ENCODE results near the gene UNC93B1.

Gene UNC93B1

GRCh38 chr11:68028802-68029545 is 25.1 kb upstream of the UNC93B1 start:
- H3K36me3 ChIP-seq (ENCODE audit: insufficient read depth, low read length): peaks cover 40% of the 10 kb centered on the region

GRCh38 chr11:68027667-68028066 is 23.8 kb upstream of the UNC93B1 start:
- peak overlapping the region; percentile 78 for H3K9ac ChIP-seq (ENCODE audit: low read depth, low read length)
- no peaks in the 10 kb centered on the region for H3K27me3 ChIP-seq (ENCODE audit: control insufficient read depth, insufficient read depth, low read length)
- H3K36me3 ChIP-seq (ENCODE audit: insufficient read depth, low read length): peaks cover 33% of the 10 kb centered on the region
- H3K4me3 ChIP-seq (ENCODE audit: low read length): peak overlapping the region; percentile 34
- H3K4me1 ChIP-seq (ENCODE audit: control insufficient read depth, insufficient read depth, low read length): peaks cover 47% of the 10 kb centered on the region
- H3K9me3 ChIP-seq (replicated peaks; ENCODE audit: low read length): no peaks in the 10 kb centered on the region
- peak overlapping the region; percentile 66 for H3K4me2 ChIP-seq (ENCODE audit: low read length)

More at GRCh38 chr11:68028802-68029545, 25.1 kb upstream of the UNC93B1 start:
- H3K9me3 ChIP-seq (replicated peaks; ENCODE audit: low read length): no peaks in the 10 kb centered on the region
- H3K9ac ChIP-seq (ENCODE audit: low read depth, low read length): peak overlapping the region; percentile 80
- no peaks in the 10 kb centered on the region for H3K27me3 ChIP-seq (ENCODE audit: control insufficient read depth, insufficient read depth, low read length)
- H3K4me1 ChIP-seq (ENCODE audit: control insufficient read depth, insufficient read depth, low read length): peaks cover 52% of the 10 kb centered on the region
- H3K4me3 ChIP-seq (ENCODE audit: low read length): peak overlapping the region; percentile 77
- peak overlapping the region; percentile 94 for H3K4me2 ChIP-seq (ENCODE audit: low read length)

GRCh38 chr11:68026391-68027105 is 22.7 kb upstream of the UNC93B1 start:
- Histone ChIP-seq H3K9me3 (replicated peaks; ENCODE audit: low read length) (no peaks in the 10 kb centered on the region), H3K9ac (ENCODE audit: low read depth, low read length) (peak overlapping the region; percentile 78), H3K4me2 (ENCODE audit: low read length) (no peak overlapping the region), H3K36me3 (ENCODE audit: insufficient read depth, low read length) (peaks cover 28% of the 10 kb centered on the region), H3K27me3 (ENCODE audit: control insufficient read depth, insufficient read depth, low read length) (no peaks in the 10 kb centered on the region), H3K4me1 (ENCODE audit: control insufficient read depth, insufficient read depth, low read length) (peaks cover 38% of the 10 kb centered on the region), H3K4me3 (ENCODE audit: low read length) (no peak overlapping the region)

- Histone ChIP-seq H3K27me3 (ENCODE audit: control insufficient read depth, insufficient read depth, low read length) (no peaks in the 10 kb centered on the region), H3K9me3 (replicated peaks; ENCODE audit: low read length) (no peaks in the 10 kb centered on the region), H3K4me2 (ENCODE audit: low read length) (no peak overlapping the region), H3K9ac (ENCODE audit: low read depth, low read length) (no peak overlapping the region), H3K36me3 (ENCODE audit: insufficient read depth, low read length) (peaks cover 30% of the 10 kb centered on the region), H3K4me1 (ENCODE audit: control insufficient read depth, insufficient read depth, low read length) (peaks cover 46% of the 10 kb centered on the region), H3K4me3 (ENCODE audit: low read length) (no peak overlapping the region)
Observed at GRCh38 chr11:68025047-68025446, 21.1 kb upstream of the UNC93B1 start.

GRCh38 chr11:68024508-68024907 is 20.6 kb upstream of the UNC93B1 start:
- H3K27me3 ChIP-seq (ENCODE audit: control insufficient read depth, insufficient read depth, low read length): no peaks in the 10 kb centered on the region
- peaks cover 45% of the 10 kb centered on the region for H3K4me1 ChIP-seq (ENCODE audit: control insufficient read depth, insufficient read depth, low read length)
- H3K4me2 ChIP-seq (ENCODE audit: low read length): no peak overlapping the region
- no peak overlapping the region for H3K4me3 ChIP-seq (ENCODE audit: low read length)
- peaks cover 30% of the 10 kb centered on the region for H3K36me3 ChIP-seq (ENCODE audit: insufficient read depth, low read length)
- H3K9ac ChIP-seq (ENCODE audit: low read depth, low read length): no peak overlapping the region
- H3K9me3 ChIP-seq (replicated peaks; ENCODE audit: low read length): no peaks in the 10 kb centered on the region

- H3K9ac ChIP-seq (ENCODE audit: low read depth, low read length): no peak overlapping the region
- peaks cover 26% of the 10 kb centered on the region for H3K4me1 ChIP-seq (ENCODE audit: control insufficient read depth, insufficient read depth, low read length)
- peaks cover 30% of the 10 kb centered on the region for H3K36me3 ChIP-seq (ENCODE audit: insufficient read depth, low read length)
Observed at GRCh38 chr11:68022531-68022930, 18.6 kb upstream of the UNC93B1 start.

GRCh38 chr11:68021167-68021787 is 17.4 kb upstream of the UNC93B1 start:
- no peak overlapping the region for H3K4me2 ChIP-seq (ENCODE audit: low read length)
- H3K4me1 ChIP-seq (ENCODE audit: control insufficient read depth, insufficient read depth, low read length): peaks cover 26% of the 10 kb centered on the region
- peaks cover 24% of the 10 kb centered on the region for H3K36me3 ChIP-seq (ENCODE audit: insufficient read depth, low read length)
- H3K9ac ChIP-seq (ENCODE audit: low read depth, low read length): no peak overlapping the region
- no peaks in the 10 kb centered on the region for H3K9me3 ChIP-seq (replicated peaks; ENCODE audit: low read length)
- H3K27me3 ChIP-seq (ENCODE audit: control insufficient read depth, insufficient read depth, low read length): no peaks in the 10 kb centered on the region
- no peak overlapping the region for H3K4me3 ChIP-seq (ENCODE audit: low read length)

More at GRCh38 chr11:68022531-68022930, 18.6 kb upstream of the UNC93B1 start:
- Histone ChIP-seq H3K27me3 (ENCODE audit: control insufficient read depth, insufficient read depth, low read length) (no peaks in the 10 kb centered on the region), H3K4me3 (ENCODE audit: low read length) (no peak overlapping the region), H3K4me2 (ENCODE audit: low read length) (no peak overlapping the region), H3K9me3 (replicated peaks; ENCODE audit: low read length) (no peaks in the 10 kb centered on the region)

GRCh38 chr11:68020575-68020974 is 16.7 kb upstream of the UNC93B1 start:
- Histone ChIP-seq H3K4me2 (ENCODE audit: low read length) (no peak overlapping the region), H3K9ac (ENCODE audit: low read depth, low read length) (peak overlapping the region; percentile 5), H3K4me3 (ENCODE audit: low read length) (no peak overlapping the region), H3K4me1 (ENCODE audit: control insufficient read depth, insufficient read depth, low read length) (peaks cover 28% of the 10 kb centered on the region), H3K36me3 (ENCODE audit: insufficient read depth, low read length) (peaks cover 21% of the 10 kb centered on the region), H3K27me3 (ENCODE audit: control insufficient read depth, insufficient read depth, low read length) (no peaks in the 10 kb centered on the region), H3K9me3 (replicated peaks; ENCODE audit: low read length) (no peaks in the 10 kb centered on the region)

GRCh38 chr11:68019486-68019885 is 15.6 kb upstream of the UNC93B1 start:
- no peaks in the 10 kb centered on the region for H3K27me3 ChIP-seq (ENCODE audit: control insufficient read depth, insufficient read depth, low read length)
- H3K4me2 ChIP-seq (ENCODE audit: low read length): no peak overlapping the region
- peaks cover 38% of the 10 kb centered on the region for H3K4me1 ChIP-seq (ENCODE audit: control insufficient read depth, insufficient read depth, low read length)
- H3K36me3 ChIP-seq (ENCODE audit: insufficient read depth, low read length): peaks cover 10% of the 10 kb centered on the region
- H3K9me3 ChIP-seq (replicated peaks; ENCODE audit: low read length): no peaks in the 10 kb centered on the region
- H3K4me3 ChIP-seq (ENCODE audit: low read length): no peak overlapping the region
- no peak overlapping the region for H3K9ac ChIP-seq (ENCODE audit: low read depth, low read length)

GRCh38 chr11:68018730-68019190 is 14.9 kb upstream of the UNC93B1 start:
- Histone ChIP-seq H3K9ac (ENCODE audit: low read depth, low read length) (no peak overlapping the region), H3K4me2 (ENCODE audit: low read length) (no peak overlapping the region), H3K36me3 (ENCODE audit: insufficient read depth, low read length) (peaks cover 7% of the 10 kb centered on the region), H3K4me3 (ENCODE audit: low read length) (no peak overlapping the region), H3K4me1 (ENCODE audit: control insufficient read depth, insufficient read depth, low read length) (peaks cover 45% of the 10 kb centered on the region), H3K27me3 (ENCODE audit: control insufficient read depth, insufficient read depth, low read length) (no peaks in the 10 kb centered on the region), H3K9me3 (replicated peaks; ENCODE audit: low read length) (no peaks in the 10 kb centered on the region)

- no peaks in the 10 kb centered on the region for H3K27me3 ChIP-seq (ENCODE audit: control insufficient read depth, insufficient read depth, low read length)
- H3K9me3 ChIP-seq (replicated peaks; ENCODE audit: low read length): no peaks in the 10 kb centered on the region
- peaks cover 10% of the 10 kb centered on the region for H3K36me3 ChIP-seq (ENCODE audit: insufficient read depth, low read length)
- peaks cover 50% of the 10 kb centered on the region for H3K4me1 ChIP-seq (ENCODE audit: control insufficient read depth, insufficient read depth, low read length)
- no peak overlapping the region for H3K9ac ChIP-seq (ENCODE audit: low read depth, low read length)
- no peak overlapping the region for H3K4me2 ChIP-seq (ENCODE audit: low read length)
- H3K4me3 ChIP-seq (ENCODE audit: low read length): no peak overlapping the region
Observed at GRCh38 chr11:68017980-68018729, 14.3 kb upstream of the UNC93B1 start.
